SK-N-SH treated with all-trans-retinoic acid at 6 μM for 48 hours (cell line): ENCODE results near the gene UNC5C.

Experiments used
- ATAC-seq: fragments of 200-7000 bp; cut with Tn5 transposase; 3 replicates; pipeline ENCODE4 v1.9.1; 2020; ENCODE audit warnings: mild to moderate bottlenecking, moderate library complexity
- ARNTL ChIP-seq: fragments of 450-650 bp; formaldehyde crosslinking; IDR thresholded peaks from 2 replicates; pipeline ENCODE4 v1.5.0; 2020; ENCODE audit warnings: low read depth, mild to moderate bottlenecking, moderate library complexity, borderline replicate concordance
- BACH2 ChIP-seq: fragments of 250-450 bp; sonication (Bioruptor Pico); IDR thresholded peaks from 2 replicates; pipeline ENCODE4 v1.9.0; 2021; ENCODE audit warnings: mild to moderate bottlenecking, borderline replicate concordance
- CREB5 ChIP-seq: fragments of 250-450 bp; sonication (Bioruptor Pico); IDR thresholded peaks from 2 replicates; pipeline ENCODE4 v1.5.1; 2020; ENCODE audit warnings: low read depth, mild to moderate bottlenecking, moderate library complexity
- CSDC2 ChIP-seq: fragments of 250-450 bp; sonication (Bioruptor Pico); IDR thresholded peaks from 2 replicates; pipeline ENCODE4 v1.5.0; 2020; ENCODE audit warnings: mild to moderate bottlenecking, moderate library complexity
- ESRRG ChIP-seq: fragments of 250-450 bp; sonication (Bioruptor Pico); IDR thresholded peaks from 2 replicates; pipeline ENCODE4 v1.6.1; 2021; ENCODE audit warnings: mild to moderate bottlenecking
- GLIS3 ChIP-seq: fragments of 250-450 bp; sonication (Bioruptor Pico); IDR thresholded peaks from 2 replicates; pipeline ENCODE4 v1.5.0; 2020; ENCODE audit warnings: mild to moderate bottlenecking, moderate library complexity
- ISL1 ChIP-seq: fragments of 250-450 bp; sonication (Bioruptor Pico); IDR thresholded peaks from 2 replicates; pipeline ENCODE4 v2.1.2; 2022; ENCODE audit warnings: mild to moderate bottlenecking, moderate library complexity
- OSR1 ChIP-seq: fragments of 250-450 bp; sonication (Bioruptor Pico); IDR thresholded peaks from 2 replicates; pipeline ENCODE4 v1.8.0; 2022; ENCODE audit warnings: moderate library complexity, mild to moderate bottlenecking, inconsistent platforms
- PATZ1 ChIP-seq: fragments of 250-450 bp; sonication (Bioruptor Pico); IDR thresholded peaks from 2 replicates; pipeline ENCODE4 v1.8.0; 2020; ENCODE audit warnings: mild to moderate bottlenecking, moderate library complexity, borderline replicate concordance
- POU6F1 ChIP-seq: fragments of 250-450 bp; sonication (Bioruptor Pico); IDR thresholded peaks from 2 replicates; pipeline ENCODE4 v1.8.0; 2021; ENCODE audit warnings: low read depth, mild to moderate bottlenecking, moderate library complexity, borderline replicate concordance
- PPARA ChIP-seq: fragments of 250-450 bp; sonication (Bioruptor Pico); IDR thresholded peaks from 2 replicates; pipeline ENCODE4 v1.5.0; 2020; ENCODE audit warnings: mild to moderate bottlenecking, borderline replicate concordance
- RARB ChIP-seq: fragments of 250-450 bp; sonication (Bioruptor Pico); IDR thresholded peaks from 2 replicates; pipeline ENCODE4 v1.8.0; 2021; ENCODE audit warnings: mild to moderate bottlenecking, moderate library complexity
- SNAI2 ChIP-seq: fragments of 250-450 bp; sonication (Bioruptor Pico); IDR thresholded peaks from 2 replicates; pipeline ENCODE4 v1.5.0; 2020; ENCODE audit warnings: mild to moderate bottlenecking, moderate library complexity
- TOX ChIP-seq: fragments of 250-450 bp; sonication (Bioruptor Pico); IDR thresholded peaks from 2 replicates; pipeline ENCODE4 v1.8.0; 2021; ENCODE audit warnings: mild to moderate bottlenecking, moderate library complexity, borderline replicate concordance
- TSHZ2 ChIP-seq: fragments of 250-450 bp; sonication (Bioruptor Pico); IDR thresholded peaks from 2 replicates; pipeline ENCODE4 v1.5.0; 2020; ENCODE audit warnings: mild to moderate bottlenecking, moderate library complexity
- ZC3H10 ChIP-seq: fragments of 250-450 bp; sonication (Bioruptor Pico); IDR thresholded peaks from 2 replicates; pipeline ENCODE4 v1.5.1; 2021; ENCODE audit warnings: mild to moderate bottlenecking, moderate library complexity
- ZFP3 ChIP-seq: fragments of 250-450 bp; sonication (Bioruptor Pico); IDR thresholded peaks from 2 replicates; pipeline ENCODE4 v1.5.0; 2020; ENCODE audit warnings: mild to moderate bottlenecking, moderate library complexity
- ZFP30 ChIP-seq: fragments of 450-650 bp; formaldehyde crosslinking; IDR thresholded peaks from 2 replicates; pipeline ENCODE4 v1.5.0; 2022; ENCODE audit warnings: mild to moderate bottlenecking, moderate library complexity
- ZNF565 ChIP-seq: fragments of 450-650 bp; formaldehyde crosslinking; conservative IDR thresholded peaks from 2 replicates; pipeline ENCODE4 v1.5.0; 2020; ENCODE audit warnings: low read depth, mild to moderate bottlenecking, moderate library complexity
- ZNF70 ChIP-seq: fragments of 450-650 bp; formaldehyde crosslinking; IDR thresholded peaks from 2 replicates; pipeline ENCODE4 v1.5.0; 2020; ENCODE audit warnings: mild to moderate bottlenecking, moderate library complexity
- ZNF8 ChIP-seq: fragments of 450-650 bp; formaldehyde crosslinking; IDR thresholded peaks from 2 replicates; pipeline ENCODE4 v1.5.0; 2020; ENCODE audit warnings: mild to moderate bottlenecking, moderate library complexity

The UNC5C gene

GRCh38 chr4:95217197-95217596 is 331.6 kb downstream of the UNC5C start (continued):
- TF ChIP-seq PATZ1 (no peak), OSR1 (no peak), ZFP30 (CRISPR knock-in tag) (no peak), ARNTL (CRISPR knock-in tag) (no peak), PPARA (no peak), ESRRG (CRISPR knock-in tag) (no peak), TSHZ2 (no peak), ZNF70 (CRISPR knock-in tag) (no peak)

- no peak for ATAC-seq
- TF ChIP-seq ISL1 (no peak), CREB5 (CRISPR knock-in tag) (no peak), GLIS3 (CRISPR knock-in tag) (no peak), RARB (CRISPR knock-in tag) (no peak), ZC3H10 (no peak)
- TF ChIP-seq, all 23 proteins: peak for 0
Observed at GRCh38 chr4:95216636-95217035, 332.1 kb downstream of the UNC5C start.

- no peak for TF ChIP-seq SNAI2 (CRISPR knock-in tag)
- no peak for TF ChIP-seq GLIS3 (CRISPR knock-in tag)
- no peak for TF ChIP-seq ZNF8
- TF ChIP-seq ZNF70 (CRISPR knock-in tag) = no peak
- TF ChIP-seq PATZ1 = no peak
- no peak for TF ChIP-seq POU6F1 (CRISPR knock-in tag)
- no peak for TF ChIP-seq ZC3H10
- TF ChIP-seq RARB (CRISPR knock-in tag) = no peak
- TF ChIP-seq CREB5 (CRISPR knock-in tag) = no peak
- no peak for TF ChIP-seq OSR1
- TF ChIP-seq ZFP3 = no peak
- TF ChIP-seq ARNTL (CRISPR knock-in tag) = no peak
- no peak for TF ChIP-seq PPARA
- TF ChIP-seq CSDC2 (CRISPR knock-in tag) = no peak
- TF ChIP-seq ZNF565 (CRISPR knock-in tag) = no peak
- TF ChIP-seq ISL1 = no peak
- no peak for TF ChIP-seq ZFP30 (CRISPR knock-in tag)
- TF ChIP-seq BACH2 = no peak
- TF ChIP-seq TOX (CRISPR knock-in tag) = no peak
- ATAC-seq = no peak
Observed at GRCh38 chr4:95215991-95216605, 332.7 kb downstream of the UNC5C start.
